OCI-M1 (cell line): Measurements from ENCODE around the gene FBXO46.
"Not testable (repeated sequence)": the region's sequence is repeated elsewhere in the genome, so short reads cannot be mapped to it uniquely, and the experiment has no call there.

Experiments
- DNase-seq: peaks from one replicate; lab custom pipeline; 2025; lab: John Stamatoyannopoulos, UW

Gene FBXO46

GRCh38 chr19:45766296-45766868, 35.7 kb upstream of the FBXO46 start:
- no peak for DNase-seq

DNA sequence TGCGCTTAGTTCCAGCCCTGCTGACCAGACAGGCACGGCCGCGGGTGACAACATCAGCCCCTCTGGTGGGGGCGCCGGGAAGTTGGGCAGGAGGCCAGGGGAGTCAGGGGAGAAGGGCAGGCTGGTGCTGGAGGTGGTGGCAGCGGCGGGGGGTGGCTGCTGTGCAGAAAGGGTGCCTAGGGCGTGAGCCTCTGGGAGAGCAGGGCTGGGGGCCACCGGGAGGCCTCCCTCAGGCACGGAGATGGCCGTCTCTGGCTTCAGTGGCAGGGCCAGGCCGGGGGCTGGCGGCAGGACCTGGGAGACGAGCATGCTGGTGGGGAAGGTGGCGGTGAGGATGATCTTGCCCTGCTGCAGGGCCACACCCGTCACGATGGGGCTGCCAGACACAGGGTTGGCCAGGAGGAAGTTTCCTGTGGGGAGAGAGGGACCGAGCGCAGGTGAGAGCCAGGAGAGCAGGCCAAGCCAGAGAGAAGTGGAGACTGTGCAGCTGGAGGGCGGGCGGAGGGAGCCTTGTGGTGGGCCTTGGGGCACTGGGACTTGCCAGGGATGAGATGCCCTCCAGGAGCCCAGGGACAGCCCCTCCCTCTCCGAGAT, 35.1 kb upstream of the FBXO46 start:
- DNase-seq, result no peak

DNA sequence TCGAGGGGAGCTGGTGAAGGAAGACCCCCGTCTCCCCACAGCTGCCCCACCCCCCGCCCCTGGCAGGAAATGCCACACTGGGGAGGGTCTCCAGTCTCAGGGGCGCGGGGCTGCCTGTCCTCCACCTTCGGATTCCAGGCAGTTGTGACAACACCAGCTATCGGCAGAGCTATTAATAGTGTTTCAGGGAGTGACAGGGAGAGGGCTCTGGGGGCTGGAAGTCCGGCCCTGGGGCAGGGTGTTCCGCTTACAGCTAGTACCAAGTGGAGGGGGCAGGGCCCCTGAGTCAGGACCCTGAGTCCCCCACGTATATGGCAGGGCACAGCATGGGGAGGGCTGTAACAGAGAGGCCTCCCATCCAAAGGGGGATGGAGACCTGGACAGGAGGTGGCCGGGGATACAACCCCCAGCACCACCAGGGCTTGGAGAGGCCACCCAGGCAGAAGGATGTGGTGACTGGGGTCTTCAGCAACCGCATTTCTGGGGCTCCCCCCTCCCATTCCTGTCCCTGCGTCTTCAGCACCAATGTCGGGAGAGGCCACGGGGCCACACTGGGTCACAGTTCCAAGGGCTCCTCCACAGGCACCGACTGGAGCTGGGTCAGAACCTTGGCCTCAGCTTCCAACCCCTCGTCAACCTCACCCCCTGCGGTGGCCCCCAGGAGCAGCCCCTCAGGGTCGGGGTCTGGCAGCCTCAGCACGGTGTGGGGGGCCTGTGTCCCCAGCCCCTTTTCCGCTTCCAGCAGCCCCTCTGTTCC, 34.4 kb upstream of the FBXO46 start:
- no peak for DNase-seq

DNA sequence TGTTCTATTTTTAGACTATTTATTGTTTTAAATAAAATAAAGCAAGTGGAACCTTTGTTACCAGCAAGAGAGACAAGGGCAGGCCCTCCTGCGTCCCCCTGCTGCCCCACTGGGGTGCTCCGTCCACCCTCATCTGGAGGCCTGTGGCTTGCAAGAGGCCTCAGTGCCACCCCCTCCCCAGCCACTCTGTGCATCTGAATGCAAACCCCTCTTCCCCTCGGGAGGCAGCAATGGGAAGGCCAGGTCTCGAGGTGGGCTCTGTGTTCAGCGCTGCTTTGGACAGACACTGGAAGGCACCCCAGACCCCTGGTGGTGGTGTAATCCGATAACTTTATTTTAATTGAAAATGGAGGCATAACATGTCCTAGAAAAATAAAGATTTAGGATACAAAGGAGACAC, 33.8 kb upstream of the FBXO46 start:
- no peak for DNase-seq

GRCh38 chr19:45763691-45764294, 33.1 kb upstream of the FBXO46 start:
- no peak for DNase-seq

GRCh38 chr19:45762870-45763631, 32.4 kb upstream of the FBXO46 start:
- no peak for DNase-seq

DNA sequence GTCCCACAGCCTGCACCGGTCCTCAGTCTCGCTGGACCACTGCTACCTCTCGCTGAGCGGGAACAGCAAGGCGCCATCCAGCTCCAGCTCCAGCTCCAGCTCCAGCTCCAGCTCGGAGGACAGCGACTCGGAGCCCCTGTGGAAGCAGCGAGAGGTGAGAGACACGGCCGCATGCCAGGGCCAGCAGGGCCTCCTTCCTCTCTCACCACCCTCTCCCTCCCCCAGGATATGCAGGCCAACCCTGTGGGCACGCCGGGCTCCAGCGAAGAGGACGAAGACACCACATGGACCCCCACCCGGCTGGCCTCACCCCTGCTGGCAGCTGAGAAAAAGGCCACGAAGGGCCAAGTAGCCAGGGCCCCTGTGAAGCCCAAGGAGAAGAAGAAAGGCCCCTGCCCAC, 31.0 kb upstream of the FBXO46 start:
- DNase-seq, result no peak

- no peak for DNase-seq
These were observed 28.2 kb upstream of the FBXO46 start for GRCh38 chr19:45758921-45759320.

DNA sequence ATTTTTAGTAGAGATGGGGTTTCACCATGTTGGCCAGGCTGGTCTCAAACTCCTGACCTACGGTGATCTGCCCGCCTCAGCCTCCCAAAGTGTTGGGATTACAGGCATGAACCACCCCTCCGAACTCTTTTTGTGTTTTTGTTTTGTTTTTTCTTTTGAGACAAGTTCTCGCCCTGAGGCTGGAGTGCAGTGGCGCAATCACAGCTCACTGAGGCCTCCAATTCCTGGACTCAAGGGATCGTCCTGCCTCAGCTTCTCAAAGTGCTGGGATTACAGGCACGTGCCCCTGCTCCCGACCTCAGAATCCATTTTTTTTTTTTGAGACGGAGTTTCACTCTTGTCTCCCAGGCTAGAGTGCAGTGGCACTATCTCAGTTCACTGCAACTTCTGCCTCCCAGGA, 27.0 kb upstream of the FBXO46 start:
- no peak for DNase-seq

GRCh38 chr19:45754323-45754722, 23.6 kb upstream of the FBXO46 start:
- no peak for DNase-seq

- peak; percentile 26 for DNase-seq
These were observed 22.9 kb upstream of the FBXO46 start for GRCh38 chr19:45753548-45753947.

DNA sequence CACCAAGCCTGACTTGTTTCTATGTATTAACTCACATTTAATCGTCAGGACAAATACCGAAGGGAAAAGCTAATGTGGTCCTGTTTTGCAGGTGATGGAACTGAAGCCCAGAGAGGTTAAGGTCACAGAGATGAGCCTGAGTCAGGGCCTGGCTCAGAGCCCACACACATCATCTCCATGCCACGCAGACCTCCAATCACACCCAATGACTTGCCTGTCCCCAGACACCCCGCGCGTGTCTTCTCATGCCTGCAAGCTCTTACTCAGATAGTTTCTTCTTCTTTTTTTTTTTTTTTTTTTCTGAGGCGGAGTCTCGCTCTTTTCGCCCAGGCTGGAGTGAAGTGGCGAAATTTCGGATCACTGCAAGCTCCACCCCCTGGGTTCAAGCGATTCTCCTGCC, 21.9 kb upstream of the FBXO46 start:
- DNase-seq, result no peak

DNA sequence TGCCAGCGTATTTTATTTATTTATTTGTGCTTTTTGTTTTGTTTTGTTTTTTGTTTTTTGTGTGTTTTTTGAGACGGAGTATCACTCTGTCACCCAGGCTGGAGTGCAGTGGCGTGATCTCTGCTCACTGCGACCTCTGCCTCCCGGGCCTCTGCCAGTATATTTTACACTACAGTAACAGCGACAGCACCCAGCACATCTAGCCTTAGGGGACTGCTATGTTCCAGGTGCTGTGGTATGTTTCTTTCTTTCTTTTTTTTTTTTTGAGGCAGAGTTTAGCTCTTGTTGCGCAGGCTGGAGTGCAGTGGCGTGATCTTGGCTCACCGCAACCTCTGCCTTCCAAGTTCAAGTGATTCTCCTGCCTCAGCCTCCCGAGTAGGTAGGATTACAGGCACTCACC, 20.8 kb upstream of the FBXO46 start:
- DNase-seq, result not testable (repeated sequence)

DNA sequence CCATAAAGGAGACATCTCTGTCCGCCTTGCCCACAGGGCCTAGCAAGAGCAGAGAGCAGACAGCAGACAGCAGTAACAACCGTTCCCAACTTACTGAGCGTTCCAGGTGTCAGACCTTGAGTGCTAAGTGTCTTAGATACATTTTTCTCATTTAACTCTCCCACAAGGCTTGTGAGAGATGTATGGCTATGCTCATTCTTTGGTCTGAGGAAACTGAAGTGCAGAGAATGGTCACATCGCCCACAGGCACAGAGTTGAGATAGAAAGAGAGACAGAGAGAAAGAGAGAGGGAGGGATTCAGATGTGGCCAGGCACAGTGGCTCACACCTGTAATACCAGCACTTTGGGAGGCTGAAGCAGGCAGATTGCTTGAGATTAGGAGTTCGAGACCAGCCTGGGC, 16.8 kb upstream of the FBXO46 start:
- DNase-seq, result no peak

GRCh38 chr19:45746866-45747265, 16.2 kb upstream of the FBXO46 start:
- no peak for DNase-seq

DNA sequence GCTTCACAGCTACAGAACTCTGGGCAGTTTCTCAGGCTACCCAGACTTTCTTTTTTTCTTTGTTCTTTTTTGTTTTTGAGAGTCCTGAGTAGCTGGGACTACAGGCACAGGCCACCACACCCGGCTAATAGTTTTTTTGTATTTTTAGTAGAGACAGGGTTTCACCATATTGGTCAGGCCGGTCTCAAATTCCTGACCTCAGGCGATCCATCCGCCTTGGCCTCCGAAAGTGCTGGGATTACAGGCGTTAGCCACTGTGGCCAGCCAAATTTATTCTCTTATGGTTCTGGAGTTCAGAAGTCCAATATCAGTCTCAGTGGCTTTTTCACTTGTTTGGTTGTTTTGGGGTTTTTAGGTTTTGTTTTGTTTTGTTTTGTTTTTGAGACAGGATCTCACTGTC, 14.9 kb upstream of the FBXO46 start:
- no peak for DNase-seq

GRCh38 chr19:45742969-45743368, 12.3 kb upstream of the FBXO46 start:
- no peak for DNase-seq

DNA sequence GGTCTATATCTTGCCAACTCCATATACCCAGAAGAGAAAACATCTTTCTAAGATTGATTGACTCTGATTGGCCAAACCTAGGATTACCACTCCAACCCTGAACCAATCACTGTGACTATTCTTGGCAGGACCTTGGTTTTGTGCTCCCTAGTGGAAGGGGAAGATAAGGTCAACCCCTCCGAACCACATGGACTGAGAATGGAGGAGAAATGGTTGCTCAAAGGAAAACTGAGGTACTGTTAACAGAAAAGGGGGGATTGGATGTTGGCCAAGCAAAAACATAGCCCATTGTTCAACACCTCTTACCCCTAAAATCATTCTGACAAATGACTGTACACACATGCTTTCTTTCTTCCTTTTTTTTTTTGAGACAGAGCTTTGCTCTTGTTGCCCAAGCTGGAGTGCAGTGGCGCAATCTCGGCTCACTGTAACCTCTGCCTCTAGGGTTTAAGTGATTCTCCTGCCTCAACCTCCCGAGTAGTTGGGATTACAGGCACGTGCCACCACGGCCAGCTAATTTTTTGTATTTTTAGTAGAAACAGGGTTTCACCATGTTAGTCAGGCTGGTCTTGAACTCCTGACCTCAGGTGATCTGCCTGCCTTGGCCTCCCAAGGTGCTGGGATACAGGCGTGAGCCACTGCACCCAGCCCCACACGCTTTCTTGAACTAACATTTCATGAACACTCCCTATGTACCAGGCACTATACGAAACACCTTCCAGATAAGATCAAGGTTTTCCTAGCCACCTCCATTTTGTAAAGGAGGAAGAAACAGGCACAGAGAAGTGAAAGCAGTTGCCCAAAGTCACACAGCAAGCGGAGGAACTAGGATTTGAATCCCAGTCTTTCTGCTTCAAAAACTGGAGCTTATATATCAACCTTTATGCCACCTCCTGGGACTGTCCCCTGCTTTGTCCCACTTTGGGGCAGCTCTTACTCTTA, 9.1 kb upstream of the FBXO46 start:
- DNase-seq, result peak; percentile 90

DNA sequence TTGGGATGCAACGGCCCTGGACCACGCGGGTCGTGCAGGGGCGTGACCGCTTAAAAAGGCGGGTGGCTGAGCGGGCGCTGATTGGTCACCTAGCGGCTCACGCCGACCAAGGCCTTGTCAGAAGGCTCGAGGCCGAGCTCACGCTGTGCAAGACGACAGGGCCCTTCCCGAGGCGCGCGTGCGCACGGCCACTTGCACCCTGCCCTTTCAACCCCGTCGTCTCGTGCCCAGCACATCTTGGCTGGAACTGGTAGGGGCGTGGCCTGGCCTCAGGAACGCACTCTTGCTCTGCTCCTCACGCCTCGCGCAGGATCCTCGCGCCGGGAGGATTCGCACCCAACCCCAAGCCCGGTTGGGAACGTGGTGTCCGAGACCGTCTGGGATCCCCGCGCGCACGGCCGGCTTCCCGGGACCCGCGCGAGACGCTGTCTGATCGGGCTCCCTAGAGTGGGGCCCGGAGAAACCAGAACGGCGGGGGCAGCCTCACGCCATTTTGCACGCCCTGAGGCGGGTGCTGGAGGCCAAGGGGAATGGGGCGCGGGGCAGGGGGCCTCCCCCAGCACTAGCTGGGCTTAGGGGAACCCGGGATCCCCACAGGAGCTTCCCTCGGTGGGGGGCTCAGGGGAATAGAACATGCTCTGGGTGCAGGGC, 2.6 kb upstream of the FBXO46 start, which contains the start of gene MEIOSIN:
TSS of gene MEIOSIN (plus strand) at position 280 of the 651 bp plus-strand sequence. CDS start 1,938 bp downstream, outside the sequence.
- no peak for DNase-seq

GRCh38 chr19:45729800-45730290, 851 bp downstream of the FBXO46 start:
- peak; percentile 41 for DNase-seq
